A204.1 (cell line): ENCODE results near the gene ATP23.

Experiments
- FAIRE-seq: peaks from 2 replicates; lab custom pipeline; 2012; peaks lifted over from hg19 to GRCh38; lab: Jason Lieb, UNC

ATP23 gene

GRCh38 chr12:57909056-57909455, 32.3 kb upstream of the ATP23 start:
- FAIRE-seq: no peak

GRCh38 chr12:57909611-57910010, 31.8 kb upstream of the ATP23 start:
- FAIRE-seq: no peak

- no peak for FAIRE-seq
These were observed 23.2 kb upstream of the ATP23 start for GRCh38 chr12:57918147-57918546.

- FAIRE-seq: no peak
These were observed 14.3 kb upstream of the ATP23 start for GRCh38 chr12:57927086-57927485.

- no peak for FAIRE-seq
These were observed 12.1 kb upstream of the ATP23 start for GRCh38 chr12:57929092-57929830.

- FAIRE-seq: no peak
These were observed 6.5 kb upstream of the ATP23 start for GRCh38 chr12:57934819-57935218.

GRCh38 chr12:57935331-57935730, 6.0 kb upstream of the ATP23 start:
- FAIRE-seq: no peak

- FAIRE-seq: peak; percentile 94
These were observed 5.4 kb upstream of the ATP23 start for GRCh38 chr12:57935839-57936512.

GRCh38 chr12:57936513-57936883, 4.9 kb upstream of the ATP23 start:
- no peak for FAIRE-seq

GRCh38 chr12:57939291-57939690, 2.1 kb upstream of the ATP23 start:
- FAIRE-seq: no peak

- no peak for FAIRE-seq
These were observed 1.1 kb upstream of the ATP23 start for GRCh38 chr12:57940052-57940914.

- FAIRE-seq: no peak
These were observed 527 bp upstream of the ATP23 start for GRCh38 chr12:57940915-57941164.

- no peak for FAIRE-seq
These were observed 2.2 kb downstream of the ATP23 start for GRCh38 chr12:57943438-57944080.

GRCh38 chr12:57944313-57945023, 3.1 kb downstream of the ATP23 start:
- FAIRE-seq: no peak

- FAIRE-seq: no peak
These were observed 11.4 kb downstream of the ATP23 start for GRCh38 chr12:57952766-57953165.

- FAIRE-seq: no peak
These were observed 13.4 kb downstream of the ATP23 start for GRCh38 chr12:57954768-57955167.

- no peak for FAIRE-seq
These were observed 16.8 kb downstream of the ATP23 start for GRCh38 chr12:57958061-57958657.

- FAIRE-seq: no peak
These were observed 23.1 kb downstream of the ATP23 start for GRCh38 chr12:57964421-57964820.

GRCh38 chr12:57965766-57966165, 24.4 kb downstream of the ATP23 start:
- FAIRE-seq: no peak

GRCh38 chr12:57966536-57966935, 25.2 kb downstream of the ATP23 start:
- no peak for FAIRE-seq

GRCh38 chr12:57983146-57983857, 41.9 kb downstream of the ATP23 start:
- peak; percentile 97 for FAIRE-seq
